ENCODE results near the gene MYO9A.

- TF ChIP-seq, protein P1, sequence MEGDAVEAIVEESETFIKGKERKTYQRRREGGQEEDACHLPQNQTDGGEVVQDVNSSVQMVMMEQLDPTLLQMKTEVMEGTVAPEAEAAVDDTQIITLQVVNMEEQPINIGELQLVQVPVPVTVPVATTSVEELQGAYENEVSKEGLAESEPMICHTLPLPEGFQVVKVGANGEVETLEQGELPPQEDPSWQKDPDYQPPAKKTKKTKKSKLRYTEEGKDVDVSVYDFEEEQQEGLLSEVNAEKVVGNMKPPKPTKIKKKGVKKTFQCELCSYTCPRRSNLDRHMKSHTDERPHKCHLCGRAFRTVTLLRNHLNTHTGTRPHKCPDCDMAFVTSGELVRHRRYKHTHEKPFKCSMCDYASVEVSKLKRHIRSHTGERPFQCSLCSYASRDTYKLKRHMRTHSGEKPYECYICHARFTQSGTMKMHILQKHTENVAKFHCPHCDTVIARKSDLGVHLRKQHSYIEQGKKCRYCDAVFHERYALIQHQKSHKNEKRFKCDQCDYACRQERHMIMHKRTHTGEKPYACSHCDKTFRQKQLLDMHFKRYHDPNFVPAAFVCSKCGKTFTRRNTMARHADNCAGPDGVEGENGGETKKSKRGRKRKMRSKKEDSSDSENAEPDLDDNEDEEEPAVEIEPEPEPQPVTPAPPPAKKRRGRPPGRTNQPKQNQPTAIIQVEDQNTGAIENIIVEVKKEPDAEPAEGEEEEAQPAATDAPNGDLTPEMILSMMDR (IDR thresholded peaks at IDR 0.05 in 2 of 3, conservative IDR thresholded peaks at IDR 0.05 in 1 of 3; ENCODE audit: borderline replicate concordance in 1 of 3, insufficient read depth in 1 of 3, low read depth in 2 of 3, low read length in 2 of 3), result no peak
- TF ChIP-seq POLR2A (IDR thresholded peaks at IDR 0.05; ENCODE audit: borderline replicate concordance, extremely low read depth, insufficient read depth, insufficient read length) (no peak), EZH2 (IDR thresholded peaks at IDR 0.05) (no peak), ZBTB33 (IDR thresholded peaks at IDR 0.05; ENCODE audit: extremely low read depth, insufficient replicate concordance, low read length) (no peak), SIN3A (IDR thresholded peaks at IDR 0.05; ENCODE audit: low read depth) (no peak), POLR2AphosphoS5 (IDR thresholded peaks at IDR 0.05; ENCODE audit: low read depth, low read length) (no peak), REST (IDR thresholded peaks at IDR 0.05; ENCODE audit: low read depth) (no peak)
Observed at GRCh38 chr15:72154316-72154715, 36.4 kb upstream of the MYO9A start.
